C4-2B (cell line): Measurements from ENCODE around the gene CHRDL1.

Experiments used
- CTCF ChIP-seq: fragments of 450-650 bp; conservative IDR thresholded peaks from 2 replicates; pipeline ENCODE4 v1.5.1; 2017; ENCODE audit warnings: mild to moderate bottlenecking
- ZFX ChIP-seq: fragments of 450-650 bp; IDR thresholded peaks from 2 replicates; pipeline ENCODE4 v1.6.1; 2017

GRCh38 chrX:110671068-110671803, 124.4 kb downstream of the CHRDL1 start:
- no peak for TF ChIP-seq CTCF
- TF ChIP-seq ZFX: no peak
